ENCODE results near the gene HSPB3.
"Not testable (repeated sequence)": the region's sequence is repeated elsewhere in the genome, so short reads cannot be mapped to it uniquely, and the experiment has no call there.

HSPB3 gene

GRCh38 chr5:54457094-54457862, 1.8 kb downstream of the HSPB3 start:
- no peak for DNase-seq

GRCh38 chr5:54458221-54458620, 2.7 kb downstream of the HSPB3 start:
- DNase-seq = no peak

GRCh38 chr5:54460181-54460919, 4.9 kb downstream of the HSPB3 start:
- no peak for DNase-seq

- no peak for DNase-seq
Observed at GRCh38 chr5:54462281-54462680, 6.8 kb downstream of the HSPB3 start.

- no peak for DNase-seq
Observed at GRCh38 chr5:54463713-54464112, 8.2 kb downstream of the HSPB3 start.

GRCh38 chr5:54469622-54470021, 14.1 kb downstream of the HSPB3 start:
- no peak for DNase-seq

GRCh38 chr5:54470128-54470527, 14.6 kb downstream of the HSPB3 start:
- no peak for DNase-seq

- DNase-seq = no peak
Observed at GRCh38 chr5:54470677-54471076, 15.2 kb downstream of the HSPB3 start.

- DNase-seq = no peak
Observed at GRCh38 chr5:54471398-54471797, 15.9 kb downstream of the HSPB3 start.

- DNase-seq = no peak
Observed at GRCh38 chr5:54476682-54477081, 21.2 kb downstream of the HSPB3 start.

- no peak for DNase-seq
Observed at GRCh38 chr5:54477941-54478478, 22.5 kb downstream of the HSPB3 start.

GRCh38 chr5:54480296-54480695, 24.8 kb downstream of the HSPB3 start:
- no peak for DNase-seq

- DNase-seq = no peak
Observed at GRCh38 chr5:54484219-54484894, 28.9 kb downstream of the HSPB3 start.

GRCh38 chr5:54485659-54486058, 30.2 kb downstream of the HSPB3 start:
- DNase-seq = not testable (repeated sequence)

- DNase-seq = not testable (repeated sequence)
Observed at GRCh38 chr5:54489648-54489979, 34.1 kb downstream of the HSPB3 start.

GRCh38 chr5:54491326-54491725, 35.8 kb downstream of the HSPB3 start:
- DNase-seq = no peak

- DNase-seq = no peak
Observed at GRCh38 chr5:54492178-54492577, 36.7 kb downstream of the HSPB3 start.

GRCh38 chr5:54495027-54495426, 39.5 kb downstream of the HSPB3 start:
- no peak for DNase-seq
